Measurements from ENCODE around the gene CADPS2.

DNA sequence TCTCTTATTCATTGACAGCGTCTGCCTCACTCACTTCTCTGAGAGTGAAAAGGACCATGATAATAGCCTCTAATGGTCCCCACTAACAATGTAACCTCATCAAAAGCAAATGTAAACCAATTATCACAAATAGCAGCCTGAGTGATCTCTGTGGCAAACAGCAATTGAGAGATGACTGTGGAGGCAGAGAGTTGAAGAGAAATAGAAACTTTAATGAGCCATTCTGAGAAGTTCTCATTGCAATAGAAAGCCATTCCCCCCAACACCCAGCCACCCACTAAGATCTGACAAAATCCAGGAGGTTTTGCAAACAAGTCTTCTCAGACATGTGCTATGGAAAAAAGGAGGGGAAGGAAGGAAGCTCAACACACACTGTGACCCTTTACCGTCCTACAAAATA, 139.3 kb downstream of the CADPS2 start:
- TF ChIP-seq, protein P1, sequence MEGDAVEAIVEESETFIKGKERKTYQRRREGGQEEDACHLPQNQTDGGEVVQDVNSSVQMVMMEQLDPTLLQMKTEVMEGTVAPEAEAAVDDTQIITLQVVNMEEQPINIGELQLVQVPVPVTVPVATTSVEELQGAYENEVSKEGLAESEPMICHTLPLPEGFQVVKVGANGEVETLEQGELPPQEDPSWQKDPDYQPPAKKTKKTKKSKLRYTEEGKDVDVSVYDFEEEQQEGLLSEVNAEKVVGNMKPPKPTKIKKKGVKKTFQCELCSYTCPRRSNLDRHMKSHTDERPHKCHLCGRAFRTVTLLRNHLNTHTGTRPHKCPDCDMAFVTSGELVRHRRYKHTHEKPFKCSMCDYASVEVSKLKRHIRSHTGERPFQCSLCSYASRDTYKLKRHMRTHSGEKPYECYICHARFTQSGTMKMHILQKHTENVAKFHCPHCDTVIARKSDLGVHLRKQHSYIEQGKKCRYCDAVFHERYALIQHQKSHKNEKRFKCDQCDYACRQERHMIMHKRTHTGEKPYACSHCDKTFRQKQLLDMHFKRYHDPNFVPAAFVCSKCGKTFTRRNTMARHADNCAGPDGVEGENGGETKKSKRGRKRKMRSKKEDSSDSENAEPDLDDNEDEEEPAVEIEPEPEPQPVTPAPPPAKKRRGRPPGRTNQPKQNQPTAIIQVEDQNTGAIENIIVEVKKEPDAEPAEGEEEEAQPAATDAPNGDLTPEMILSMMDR (conservative IDR thresholded peaks at IDR 0.05 in 1 of 2, IDR thresholded peaks at IDR 0.05 in 1 of 2; ENCODE audit: low read depth in 1 of 2, low read length in 2 of 2), result no peak
- TF ChIP-seq EZH2 (IDR thresholded peaks at IDR 0.05; ENCODE audit: low read length, missing control alignments), result no peak
